Measurements from ENCODE around the gene CTNNBL1. TPM values are rescaled to one million over a fixed set of nuclear protein-coding genes. Genes with fewer than 3 reads are reported as not detected.

Gene CTNNBL1
- total and polyA plus RNA-seq, 2 experiments from 2014 or later, result 36.3 to 68.7 TPM

DNA sequence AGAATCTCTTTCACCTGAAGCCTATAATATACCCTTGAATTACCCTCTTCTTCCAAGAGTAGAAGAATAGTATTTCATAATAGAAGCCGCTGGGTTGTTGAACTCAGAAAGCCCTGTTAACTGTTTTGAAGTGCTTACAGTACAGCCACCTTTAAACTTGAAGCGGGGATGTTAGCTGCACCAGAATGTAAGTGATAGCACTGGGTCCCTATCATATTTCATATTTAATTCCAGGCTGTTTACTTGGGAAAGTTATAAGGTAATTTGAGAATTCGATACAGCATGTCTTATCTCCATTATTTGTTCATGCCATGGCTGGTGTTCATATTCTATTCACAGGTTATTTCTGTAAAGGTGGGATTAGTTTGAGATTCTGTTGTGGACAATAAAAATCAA lies 145.6 kb downstream of the CTNNBL1 start:
- Histone ChIP-seq H3F3A (replicated peaks; ENCODE audit: low read depth) (no peaks in the 10 kb centered on the region), H2AFZ (no peak overlapping the region), H3K36me3 (ENCODE audit: insufficient read depth) (0 out of 2 replicates have a peak, but pooled peaks cover 5% of the 10 kb centered on the region), H3K79me2 (replicated peaks; ENCODE audit: insufficient read depth) (no peaks in the 10 kb centered on the region), H3K27me3 (ENCODE audit: insufficient read depth) (no peaks in the 10 kb centered on the region), H3K9me2 (ENCODE audit: insufficient read depth) (no peaks in the 10 kb centered on the region), H3K4me1 (ENCODE audit: insufficient read depth) (no peaks in the 10 kb centered on the region), H4K20me1 (replicated peaks; ENCODE audit: insufficient read depth) (peaks cover 4% of the 10 kb centered on the region; the same call in 1 of the 2 replicates), H3K27ac (ENCODE audit: low read depth) (no peak overlapping the region), H3K4me2 (no peak overlapping the region), H3K4me3 (no peak overlapping the region)
- Mint-ChIP-seq H3K4me3 (no peak overlapping the region), H3K27ac (no peak overlapping the region), H3K27me3 (ENCODE audit: insufficient read depth, low read depth, poor library complexity) (no peaks in the 10 kb centered on the region), H3K9me3 (no peaks in the 10 kb centered on the region), H3K4me1 (peaks cover 14% of the 10 kb centered on the region; the same call in 2 of the 3 replicates), H3K36me3 (ENCODE audit: low read depth) (no peaks in the 10 kb centered on the region)
- TF ChIP-seq, protein P1, sequence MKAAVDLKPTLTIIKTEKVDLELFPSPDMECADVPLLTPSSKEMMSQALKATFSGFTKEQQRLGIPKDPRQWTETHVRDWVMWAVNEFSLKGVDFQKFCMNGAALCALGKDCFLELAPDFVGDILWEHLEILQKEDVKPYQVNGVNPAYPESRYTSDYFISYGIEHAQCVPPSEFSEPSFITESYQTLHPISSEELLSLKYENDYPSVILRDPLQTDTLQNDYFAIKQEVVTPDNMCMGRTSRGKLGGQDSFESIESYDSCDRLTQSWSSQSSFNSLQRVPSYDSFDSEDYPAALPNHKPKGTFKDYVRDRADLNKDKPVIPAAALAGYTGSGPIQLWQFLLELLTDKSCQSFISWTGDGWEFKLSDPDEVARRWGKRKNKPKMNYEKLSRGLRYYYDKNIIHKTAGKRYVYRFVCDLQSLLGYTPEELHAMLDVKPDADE (IDR thresholded peaks at IDR 0.05), result no peak
- TF ChIP-seq CREB1 (CRISPR knock-in tag; IDR thresholded peaks at IDR 0.05; ENCODE audit: low read depth) (no peak), STAT1 (IDR thresholded peaks at IDR 0.05; ENCODE audit: unreplicated experiment) (no peak), EZH2 (IDR thresholded peaks at IDR 0.05; ENCODE audit: low read depth, unreplicated experiment) (no peak), EZH2phosphoT487 (IDR thresholded peaks at IDR 0.05; ENCODE audit: unreplicated experiment) (no peak), NANOG (IDR thresholded peaks at IDR 0.05; ENCODE audit: borderline replicate concordance) (no peak), JUNB (IDR thresholded peaks at IDR 0.05; ENCODE audit: unreplicated experiment) (no peak), ZNF114 (CRISPR knock-in tag; IDR thresholded peaks at IDR 0.05) (no peak), ZNF331 (CRISPR knock-in tag; IDR thresholded peaks at IDR 0.05; ENCODE audit: low read depth) (no peak), POLR2AphosphoS5 (IDR thresholded peaks at IDR 0.05; ENCODE audit: low read depth) (no peak)
- TF ChIP-seq, protein P2, sequence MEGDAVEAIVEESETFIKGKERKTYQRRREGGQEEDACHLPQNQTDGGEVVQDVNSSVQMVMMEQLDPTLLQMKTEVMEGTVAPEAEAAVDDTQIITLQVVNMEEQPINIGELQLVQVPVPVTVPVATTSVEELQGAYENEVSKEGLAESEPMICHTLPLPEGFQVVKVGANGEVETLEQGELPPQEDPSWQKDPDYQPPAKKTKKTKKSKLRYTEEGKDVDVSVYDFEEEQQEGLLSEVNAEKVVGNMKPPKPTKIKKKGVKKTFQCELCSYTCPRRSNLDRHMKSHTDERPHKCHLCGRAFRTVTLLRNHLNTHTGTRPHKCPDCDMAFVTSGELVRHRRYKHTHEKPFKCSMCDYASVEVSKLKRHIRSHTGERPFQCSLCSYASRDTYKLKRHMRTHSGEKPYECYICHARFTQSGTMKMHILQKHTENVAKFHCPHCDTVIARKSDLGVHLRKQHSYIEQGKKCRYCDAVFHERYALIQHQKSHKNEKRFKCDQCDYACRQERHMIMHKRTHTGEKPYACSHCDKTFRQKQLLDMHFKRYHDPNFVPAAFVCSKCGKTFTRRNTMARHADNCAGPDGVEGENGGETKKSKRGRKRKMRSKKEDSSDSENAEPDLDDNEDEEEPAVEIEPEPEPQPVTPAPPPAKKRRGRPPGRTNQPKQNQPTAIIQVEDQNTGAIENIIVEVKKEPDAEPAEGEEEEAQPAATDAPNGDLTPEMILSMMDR (conservative IDR thresholded peaks at IDR 0.05; ENCODE audit: low read depth in 2 of 2), result no peak
- TF ChIP-seq, protein P3, sequence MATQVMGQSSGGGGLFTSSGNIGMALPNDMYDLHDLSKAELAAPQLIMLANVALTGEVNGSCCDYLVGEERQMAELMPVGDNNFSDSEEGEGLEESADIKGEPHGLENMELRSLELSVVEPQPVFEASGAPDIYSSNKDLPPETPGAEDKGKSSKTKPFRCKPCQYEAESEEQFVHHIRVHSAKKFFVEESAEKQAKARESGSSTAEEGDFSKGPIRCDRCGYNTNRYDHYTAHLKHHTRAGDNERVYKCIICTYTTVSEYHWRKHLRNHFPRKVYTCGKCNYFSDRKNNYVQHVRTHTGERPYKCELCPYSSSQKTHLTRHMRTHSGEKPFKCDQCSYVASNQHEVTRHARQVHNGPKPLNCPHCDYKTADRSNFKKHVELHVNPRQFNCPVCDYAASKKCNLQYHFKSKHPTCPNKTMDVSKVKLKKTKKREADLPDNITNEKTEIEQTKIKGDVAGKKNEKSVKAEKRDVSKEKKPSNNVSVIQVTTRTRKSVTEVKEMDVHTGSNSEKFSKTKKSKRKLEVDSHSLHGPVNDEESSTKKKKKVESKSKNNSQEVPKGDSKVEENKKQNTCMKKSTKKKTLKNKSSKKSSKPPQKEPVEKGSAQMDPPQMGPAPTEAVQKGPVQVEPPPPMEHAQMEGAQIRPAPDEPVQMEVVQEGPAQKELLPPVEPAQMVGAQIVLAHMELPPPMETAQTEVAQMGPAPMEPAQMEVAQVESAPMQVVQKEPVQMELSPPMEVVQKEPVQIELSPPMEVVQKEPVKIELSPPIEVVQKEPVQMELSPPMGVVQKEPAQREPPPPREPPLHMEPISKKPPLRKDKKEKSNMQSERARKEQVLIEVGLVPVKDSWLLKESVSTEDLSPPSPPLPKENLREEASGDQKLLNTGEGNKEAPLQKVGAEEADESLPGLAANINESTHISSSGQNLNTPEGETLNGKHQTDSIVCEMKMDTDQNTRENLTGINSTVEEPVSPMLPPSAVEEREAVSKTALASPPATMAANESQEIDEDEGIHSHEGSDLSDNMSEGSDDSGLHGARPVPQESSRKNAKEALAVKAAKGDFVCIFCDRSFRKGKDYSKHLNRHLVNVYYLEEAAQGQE (IDR thresholded peaks at IDR 0.05; ENCODE audit: unreplicated experiment), result no peak
- TF ChIP-seq, protein P4, sequence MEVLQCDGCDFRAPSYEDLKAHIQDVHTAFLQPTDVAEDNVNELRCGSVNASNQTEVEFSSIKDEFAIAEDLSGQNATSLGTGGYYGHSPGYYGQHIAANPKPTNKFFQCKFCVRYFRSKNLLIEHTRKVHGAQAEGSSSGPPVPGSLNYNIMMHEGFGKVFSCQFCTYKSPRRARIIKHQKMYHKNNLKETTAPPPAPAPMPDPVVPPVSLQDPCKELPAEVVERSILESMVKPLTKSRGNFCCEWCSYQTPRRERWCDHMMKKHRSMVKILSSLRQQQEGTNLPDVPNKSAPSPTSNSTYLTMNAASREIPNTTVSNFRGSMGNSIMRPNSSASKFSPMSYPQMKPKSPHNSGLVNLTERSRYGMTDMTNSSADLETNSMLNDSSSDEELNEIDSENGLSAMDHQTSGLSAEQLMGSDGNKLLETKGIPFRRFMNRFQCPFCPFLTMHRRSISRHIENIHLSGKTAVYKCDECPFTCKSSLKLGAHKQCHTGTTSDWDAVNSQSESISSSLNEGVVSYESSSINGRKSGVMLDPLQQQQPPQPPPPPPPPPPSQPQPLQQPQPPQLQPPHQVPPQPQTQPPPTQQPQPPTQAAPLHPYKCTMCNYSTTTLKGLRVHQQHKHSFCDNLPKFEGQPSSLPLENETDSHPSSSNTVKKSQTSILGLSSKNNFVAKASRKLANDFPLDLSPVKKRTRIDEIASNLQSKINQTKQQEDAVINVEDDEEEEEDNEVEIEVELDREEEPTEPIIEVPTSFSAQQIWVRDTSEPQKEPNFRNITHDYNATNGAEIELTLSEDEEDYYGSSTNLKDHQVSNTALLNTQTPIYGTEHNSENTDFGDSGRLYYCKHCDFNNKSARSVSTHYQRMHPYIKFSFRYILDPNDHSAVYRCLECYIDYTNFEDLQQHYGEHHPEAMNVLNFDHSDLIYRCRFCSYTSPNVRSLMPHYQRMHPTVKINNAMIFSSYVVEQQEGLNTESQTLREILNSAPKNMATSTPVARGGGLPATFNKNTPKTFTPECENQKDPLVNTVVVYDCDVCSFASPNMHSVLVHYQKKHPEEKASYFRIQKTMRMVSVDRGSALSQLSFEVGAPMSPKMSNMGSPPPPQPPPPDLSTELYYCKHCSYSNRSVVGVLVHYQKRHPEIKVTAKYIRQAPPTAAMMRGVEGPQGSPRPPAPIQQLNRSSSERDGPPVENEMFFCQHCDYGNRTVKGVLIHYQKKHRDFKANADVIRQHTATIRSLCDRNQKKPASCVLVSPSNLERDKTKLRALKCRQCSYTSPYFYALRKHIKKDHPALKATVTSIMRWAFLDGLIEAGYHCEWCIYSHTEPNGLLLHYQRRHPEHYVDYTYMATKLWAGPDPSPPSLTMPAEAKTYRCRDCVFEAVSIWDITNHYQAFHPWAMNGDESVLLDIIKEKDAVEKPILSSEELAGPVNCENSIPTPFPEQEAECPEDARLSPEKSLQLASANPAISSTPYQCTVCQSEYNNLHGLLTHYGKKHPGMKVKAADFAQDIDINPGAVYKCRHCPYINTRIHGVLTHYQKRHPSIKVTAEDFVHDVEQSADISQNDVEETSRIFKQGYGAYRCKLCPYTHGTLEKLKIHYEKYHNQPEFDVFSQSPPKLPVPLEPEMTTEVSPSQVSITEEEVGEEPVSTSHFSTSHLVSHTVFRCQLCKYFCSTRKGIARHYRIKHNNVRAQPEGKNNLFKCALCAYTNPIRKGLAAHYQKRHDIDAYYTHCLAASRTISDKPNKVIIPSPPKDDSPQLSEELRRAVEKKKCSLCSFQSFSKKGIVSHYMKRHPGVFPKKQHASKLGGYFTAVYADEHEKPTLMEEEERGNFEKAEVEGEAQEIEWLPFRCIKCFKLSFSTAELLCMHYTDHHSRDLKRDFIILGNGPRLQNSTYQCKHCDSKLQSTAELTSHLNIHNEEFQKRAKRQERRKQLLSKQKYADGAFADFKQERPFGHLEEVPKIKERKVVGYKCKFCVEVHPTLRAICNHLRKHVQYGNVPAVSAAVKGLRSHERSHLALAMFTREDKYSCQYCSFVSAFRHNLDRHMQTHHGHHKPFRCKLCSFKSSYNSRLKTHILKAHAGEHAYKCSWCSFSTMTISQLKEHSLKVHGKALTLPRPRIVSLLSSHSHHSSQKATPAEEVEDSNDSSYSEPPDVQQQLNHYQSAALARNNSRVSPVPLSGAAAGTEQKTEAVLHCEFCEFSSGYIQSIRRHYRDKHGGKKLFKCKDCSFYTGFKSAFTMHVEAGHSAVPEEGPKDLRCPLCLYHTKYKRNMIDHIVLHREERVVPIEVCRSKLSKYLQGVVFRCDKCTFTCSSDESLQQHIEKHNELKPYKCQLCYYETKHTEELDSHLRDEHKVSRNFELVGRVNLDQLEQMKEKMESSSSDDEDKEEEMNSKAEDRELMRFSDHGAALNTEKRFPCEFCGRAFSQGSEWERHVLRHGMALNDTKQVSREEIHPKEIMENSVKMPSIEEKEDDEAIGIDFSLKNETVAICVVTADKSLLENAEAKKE (CRISPR knock-in tag; IDR thresholded peaks at IDR 0.05), result no peak
- ATAC-seq (no peak), DNase-seq (ENCODE audit: low spot score) (no peak)

Data from GM23338 (cell line).